ENCODE data around the gene LRGUK.

The LRGUK gene

GRCh38 chr7:134234216-134234615 is 107.1 kb downstream of the LRGUK start:
- H3K4me3 ChIP-seq (ENCODE audit: low read depth, low read length) = no peak overlapping the region
- POLR2A ChIA-PET = no interaction called here
- no peak for TF ChIP-seq CTCF (IDR thresholded peaks at IDR 0.05; ENCODE audit: insufficient read depth, low read length, missing control alignments)
- CTCF ChIA-PET = no interaction called here
- DNase-seq (ENCODE audit: low read depth, low spot score) = no peak

GRCh38 chr7:134245253-134245652 is 118.1 kb downstream of the LRGUK start:
- no peak overlapping the region for H3K4me3 ChIP-seq (ENCODE audit: low read depth, low read length)
- ChIA-PET CTCF (no interaction called here), POLR2A (no interaction called here)
- no peak for DNase-seq (ENCODE audit: low read depth, low spot score)
- no peak for TF ChIP-seq CTCF (IDR thresholded peaks at IDR 0.05; ENCODE audit: insufficient read depth, low read length, missing control alignments)

GRCh38 chr7:134246347-134246746 is 119.2 kb downstream of the LRGUK start:
- no peak for DNase-seq (ENCODE audit: low read depth, low spot score)
- TF ChIP-seq CTCF (IDR thresholded peaks at IDR 0.05; ENCODE audit: insufficient read depth, low read length, missing control alignments) = no peak
- ChIA-PET POLR2A (no interaction called here), CTCF (no interaction called here)
- no peak overlapping the region for H3K4me3 ChIP-seq (ENCODE audit: low read depth, low read length)

GRCh38 chr7:134246761-134247160 is 119.6 kb downstream of the LRGUK start:
- ChIA-PET POLR2A (no interaction called here), CTCF (no interaction called here)
- DNase-seq (ENCODE audit: low read depth, low spot score) = no peak
- no peak overlapping the region for H3K4me3 ChIP-seq (ENCODE audit: low read depth, low read length)
- no peak for TF ChIP-seq CTCF (IDR thresholded peaks at IDR 0.05; ENCODE audit: insufficient read depth, low read length, missing control alignments)

GRCh38 chr7:134248196-134248595 is 121.1 kb downstream of the LRGUK start:
- ChIA-PET POLR2A (no interaction called here), CTCF (no interaction called here)
- DNase-seq (ENCODE audit: low read depth, low spot score) = no peak
- H3K4me3 ChIP-seq (ENCODE audit: low read depth, low read length) = no peak overlapping the region
- TF ChIP-seq CTCF (IDR thresholded peaks at IDR 0.05; ENCODE audit: insufficient read depth, low read length, missing control alignments) = no peak

- no peak for DNase-seq (ENCODE audit: low read depth, low spot score)
- H3K4me3 ChIP-seq (ENCODE audit: low read depth, low read length) = no peak overlapping the region
- ChIA-PET POLR2A (no interaction called here), CTCF (no interaction called here)
- TF ChIP-seq CTCF (IDR thresholded peaks at IDR 0.05; ENCODE audit: insufficient read depth, low read length, missing control alignments) = no peak
Observed at GRCh38 chr7:134254311-134254710, 127.2 kb downstream of the LRGUK start.
